T-helper 1 cell treated with Interleukin-12 subunit alpha and Interleukin-12 subunit beta and Interleukin-4 antibody, amounts not matched to agents 30 μg/mL and 1 μg/mL, for 36 hours (primary cell): ENCODE data around the gene PCLO.
A peak's percentile ranks its signal among the peaks of the same experiment; 100 is the strongest.

ENCODE experiments used
- H3K27ac Mint-ChIP-seq: one replicate; pipeline ENCODE4 v1.8.0; 2021; ENCODE audit warnings: mild to moderate bottlenecking, mixed read lengths
- H3K27me3 Mint-ChIP-seq: one replicate; pipeline ENCODE4 v1.8.0; 2021; ENCODE audit warnings: low read depth, mixed read lengths
- H3K36me3 Mint-ChIP-seq: one replicate; pipeline ENCODE4 v1.8.0; 2021; ENCODE audit warnings: low read depth, mixed read lengths
- H3K4me1 Mint-ChIP-seq: one replicate; pipeline ENCODE4 v1.8.0; 2021; ENCODE audit warnings: low read depth, mixed read lengths
- H3K4me3 Mint-ChIP-seq: one replicate; pipeline ENCODE4 v1.8.0; 2021; ENCODE audit warnings: mild to moderate bottlenecking, moderate library complexity, mixed read lengths
- H3K9me3 Mint-ChIP-seq: one replicate; pipeline ENCODE4 v1.8.0; 2021; ENCODE audit warnings: mixed read lengths

PCLO gene, protein sequence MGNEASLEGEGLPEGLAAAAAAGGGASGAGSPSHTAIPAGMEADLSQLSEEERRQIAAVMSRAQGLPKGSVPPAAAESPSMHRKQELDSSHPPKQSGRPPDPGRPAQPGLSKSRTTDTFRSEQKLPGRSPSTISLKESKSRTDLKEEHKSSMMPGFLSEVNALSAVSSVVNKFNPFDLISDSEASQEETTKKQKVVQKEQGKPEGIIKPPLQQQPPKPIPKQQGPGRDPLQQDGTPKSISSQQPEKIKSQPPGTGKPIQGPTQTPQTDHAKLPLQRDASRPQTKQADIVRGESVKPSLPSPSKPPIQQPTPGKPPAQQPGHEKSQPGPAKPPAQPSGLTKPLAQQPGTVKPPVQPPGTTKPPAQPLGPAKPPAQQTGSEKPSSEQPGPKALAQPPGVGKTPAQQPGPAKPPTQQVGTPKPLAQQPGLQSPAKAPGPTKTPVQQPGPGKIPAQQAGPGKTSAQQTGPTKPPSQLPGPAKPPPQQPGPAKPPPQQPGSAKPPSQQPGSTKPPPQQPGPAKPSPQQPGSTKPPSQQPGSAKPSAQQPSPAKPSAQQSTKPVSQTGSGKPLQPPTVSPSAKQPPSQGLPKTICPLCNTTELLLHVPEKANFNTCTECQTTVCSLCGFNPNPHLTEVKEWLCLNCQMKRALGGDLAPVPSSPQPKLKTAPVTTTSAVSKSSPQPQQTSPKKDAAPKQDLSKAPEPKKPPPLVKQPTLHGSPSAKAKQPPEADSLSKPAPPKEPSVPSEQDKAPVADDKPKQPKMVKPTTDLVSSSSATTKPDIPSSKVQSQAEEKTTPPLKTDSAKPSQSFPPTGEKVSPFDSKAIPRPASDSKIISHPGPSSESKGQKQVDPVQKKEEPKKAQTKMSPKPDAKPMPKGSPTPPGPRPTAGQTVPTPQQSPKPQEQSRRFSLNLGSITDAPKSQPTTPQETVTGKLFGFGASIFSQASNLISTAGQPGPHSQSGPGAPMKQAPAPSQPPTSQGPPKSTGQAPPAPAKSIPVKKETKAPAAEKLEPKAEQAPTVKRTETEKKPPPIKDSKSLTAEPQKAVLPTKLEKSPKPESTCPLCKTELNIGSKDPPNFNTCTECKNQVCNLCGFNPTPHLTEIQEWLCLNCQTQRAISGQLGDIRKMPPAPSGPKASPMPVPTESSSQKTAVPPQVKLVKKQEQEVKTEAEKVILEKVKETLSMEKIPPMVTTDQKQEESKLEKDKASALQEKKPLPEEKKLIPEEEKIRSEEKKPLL (N-terminal part only)

GRCh38 chr7:83162402-83163256 lies at the start of gene PCLO:
PCLO (minus strand) TSS chr7:83162884; CDS start chr7:83162592, 292 bp downstream.
- Mint-ChIP-seq H3K4me1 (peaks cover 6% of the 10 kb centered on the region), H3K36me3 (no peaks in the 10 kb centered on the region), H3K4me3 (peak within 1 kb of the TSS; percentile 42), H3K27ac (no peak within 1 kb of the TSS), H3K9me3 (no peaks in the 10 kb centered on the region), H3K27me3 (peaks cover 18% of the 10 kb centered on the region)

GRCh38 chr7:83211685-83212084 lies 49.0 kb upstream of the PCLO start:
- Mint-ChIP-seq H3K4me3 (no peak overlapping the region), H3K9me3 (no peaks in the 10 kb centered on the region), H3K36me3 (no peaks in the 10 kb centered on the region), H3K4me1 (no peaks in the 10 kb centered on the region), H3K27ac (no peak overlapping the region), H3K27me3 (no peaks in the 10 kb centered on the region)

GRCh38 chr7:83210479-83210878 lies 47.8 kb upstream of the PCLO start:
- Mint-ChIP-seq H3K4me1 (no peaks in the 10 kb centered on the region), H3K9me3 (no peaks in the 10 kb centered on the region), H3K36me3 (no peaks in the 10 kb centered on the region)

GRCh38 chr7:83204715-83205114 lies 42.0 kb upstream of the PCLO start:
- no peaks in the 10 kb centered on the region for H3K27me3 Mint-ChIP-seq
- no peaks in the 10 kb centered on the region for H3K9me3 Mint-ChIP-seq
- H3K4me1 Mint-ChIP-seq = no peaks in the 10 kb centered on the region
- H3K27ac Mint-ChIP-seq = no peak overlapping the region
- H3K36me3 Mint-ChIP-seq = no peaks in the 10 kb centered on the region
- no peak overlapping the region for H3K4me3 Mint-ChIP-seq

More at GRCh38 chr7:83210479-83210878, 47.8 kb upstream of the PCLO start:
- Mint-ChIP-seq H3K4me3 (no peak overlapping the region), H3K27me3 (no peaks in the 10 kb centered on the region), H3K27ac (no peak overlapping the region)

DNA sequence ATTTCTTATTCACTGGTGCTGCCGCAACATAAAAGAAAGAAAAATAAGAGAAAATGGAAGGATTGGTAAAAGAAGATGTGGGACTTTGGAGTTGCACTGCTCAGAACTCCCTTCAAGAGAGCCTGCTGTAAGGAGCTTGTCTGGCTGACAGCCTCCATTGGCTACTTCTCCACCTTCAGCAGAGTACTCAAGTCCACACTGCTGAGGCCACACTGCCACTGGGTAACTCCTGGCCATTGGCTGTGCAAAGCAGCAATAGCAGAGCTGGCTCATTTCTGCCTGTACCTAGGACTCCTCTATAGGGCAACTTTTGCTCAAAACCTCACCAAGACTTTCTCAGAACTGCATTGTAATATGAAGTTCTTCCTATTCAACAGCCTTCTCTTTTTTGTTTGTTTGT lies 38.7 kb upstream of the PCLO start:
- no peak overlapping the region for H3K4me3 Mint-ChIP-seq
- H3K27me3 Mint-ChIP-seq = no peaks in the 10 kb centered on the region
- no peaks in the 10 kb centered on the region for H3K9me3 Mint-ChIP-seq
- no peaks in the 10 kb centered on the region for H3K4me1 Mint-ChIP-seq
- H3K27ac Mint-ChIP-seq = no peak overlapping the region
- no peaks in the 10 kb centered on the region for H3K36me3 Mint-ChIP-seq

DNA sequence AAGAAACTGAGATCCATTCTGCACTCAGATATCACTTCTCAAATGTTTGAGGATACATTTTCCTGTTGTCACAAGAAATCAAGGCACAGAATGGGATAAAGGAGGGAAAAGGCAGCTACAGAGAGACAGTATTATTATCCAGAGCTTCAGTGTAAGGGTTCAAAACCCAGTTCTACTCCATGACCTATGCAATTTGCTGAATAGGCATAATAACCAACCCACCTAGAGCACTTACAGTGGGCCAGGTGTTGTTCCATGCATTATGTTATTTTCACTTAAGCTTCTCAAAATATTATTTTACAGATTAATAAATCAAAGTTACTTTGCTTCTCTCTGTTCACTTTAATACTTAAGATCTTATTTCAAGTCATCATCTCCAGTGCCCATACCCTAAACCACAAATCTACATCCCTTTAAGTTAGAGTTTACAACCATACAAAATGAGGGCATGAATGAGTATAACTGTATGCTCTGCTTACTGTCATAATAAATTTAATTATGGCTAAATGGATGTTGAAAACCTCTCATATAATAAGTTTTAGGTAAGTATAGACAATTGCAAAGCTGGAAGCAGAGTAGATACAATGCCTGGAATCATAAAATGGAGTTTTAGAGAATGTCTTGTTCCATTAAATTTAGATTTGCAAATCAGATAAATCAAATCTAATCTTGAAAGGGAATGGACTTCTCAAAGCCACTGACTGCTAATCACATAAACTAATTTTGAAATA lies 28.1 kb upstream of the PCLO start:
- H3K36me3 Mint-ChIP-seq = no peaks in the 10 kb centered on the region
- no peaks in the 10 kb centered on the region for H3K27me3 Mint-ChIP-seq
- no peaks in the 10 kb centered on the region for H3K4me1 Mint-ChIP-seq
- H3K27ac Mint-ChIP-seq = no peak overlapping the region
- no peaks in the 10 kb centered on the region for H3K9me3 Mint-ChIP-seq
- H3K4me3 Mint-ChIP-seq = no peak overlapping the region

DNA sequence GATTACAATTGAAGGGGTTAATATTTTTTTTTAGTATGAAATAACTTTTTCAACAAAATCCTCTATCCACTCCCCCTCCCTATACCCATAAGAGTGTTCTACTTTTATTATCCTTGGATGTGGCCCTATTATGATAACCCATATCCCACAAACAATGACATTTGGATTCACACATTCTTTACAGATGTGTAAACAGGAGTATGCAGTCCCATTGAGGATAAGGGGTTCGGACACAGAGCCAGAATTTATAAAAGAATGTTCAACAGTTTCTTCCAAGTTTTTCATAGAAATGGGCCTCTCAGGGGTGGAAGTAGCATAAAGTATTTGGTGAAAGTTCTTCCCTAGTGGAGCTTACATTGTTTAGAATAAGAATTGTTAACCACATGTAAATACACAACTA lies 16.1 kb upstream of the PCLO start:
- no peak overlapping the region for H3K4me3 Mint-ChIP-seq
- H3K9me3 Mint-ChIP-seq = peaks cover 8% of the 10 kb centered on the region
- H3K4me1 Mint-ChIP-seq = no peaks in the 10 kb centered on the region
- H3K27me3 Mint-ChIP-seq = no peaks in the 10 kb centered on the region
- no peaks in the 10 kb centered on the region for H3K36me3 Mint-ChIP-seq
- no peak overlapping the region for H3K27ac Mint-ChIP-seq

DNA sequence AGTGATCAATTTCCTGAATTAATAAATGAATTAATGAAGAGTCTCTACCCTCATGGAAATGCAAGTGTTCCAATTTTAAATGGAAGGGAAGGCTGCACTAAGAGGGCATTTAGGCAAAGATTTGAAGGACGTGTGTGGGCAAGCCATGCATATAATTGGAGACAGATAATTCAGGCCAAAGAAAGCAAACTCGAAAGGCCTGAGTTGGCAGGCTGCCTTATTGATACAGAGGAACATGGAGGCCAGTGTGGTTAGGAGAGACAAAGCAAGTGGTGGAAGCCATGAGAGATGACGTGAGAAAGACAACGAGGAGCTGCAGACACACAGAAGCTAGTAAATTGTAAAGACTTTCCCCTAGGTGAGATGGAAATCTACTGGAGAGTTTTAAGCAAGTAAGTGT lies 15.4 kb upstream of the PCLO start:
- no peaks in the 10 kb centered on the region for H3K4me1 Mint-ChIP-seq
- H3K27me3 Mint-ChIP-seq = no peaks in the 10 kb centered on the region
- H3K4me3 Mint-ChIP-seq = no peak overlapping the region
- peaks cover under 1% of the 10 kb centered on the region for H3K9me3 Mint-ChIP-seq
- H3K36me3 Mint-ChIP-seq = no peaks in the 10 kb centered on the region
- no peak overlapping the region for H3K27ac Mint-ChIP-seq

- Mint-ChIP-seq H3K4me1 (no peaks in the 10 kb centered on the region), H3K36me3 (no peaks in the 10 kb centered on the region), H3K9me3 (no peaks in the 10 kb centered on the region), H3K4me3 (no peak overlapping the region), H3K27me3 (no peaks in the 10 kb centered on the region), H3K27ac (no peak overlapping the region)
These were observed 11.0 kb upstream of the PCLO start for GRCh38 chr7:83173664-83174063.

- Mint-ChIP-seq H3K4me1 (peaks cover 6% of the 10 kb centered on the region), H3K27me3 (peaks cover 12% of the 10 kb centered on the region), H3K4me3 (no peak overlapping the region), H3K36me3 (no peaks in the 10 kb centered on the region), H3K9me3 (no peaks in the 10 kb centered on the region), H3K27ac (no peak overlapping the region)
These were observed 4.1 kb upstream of the PCLO start for GRCh38 chr7:83166781-83167180.

DNA sequence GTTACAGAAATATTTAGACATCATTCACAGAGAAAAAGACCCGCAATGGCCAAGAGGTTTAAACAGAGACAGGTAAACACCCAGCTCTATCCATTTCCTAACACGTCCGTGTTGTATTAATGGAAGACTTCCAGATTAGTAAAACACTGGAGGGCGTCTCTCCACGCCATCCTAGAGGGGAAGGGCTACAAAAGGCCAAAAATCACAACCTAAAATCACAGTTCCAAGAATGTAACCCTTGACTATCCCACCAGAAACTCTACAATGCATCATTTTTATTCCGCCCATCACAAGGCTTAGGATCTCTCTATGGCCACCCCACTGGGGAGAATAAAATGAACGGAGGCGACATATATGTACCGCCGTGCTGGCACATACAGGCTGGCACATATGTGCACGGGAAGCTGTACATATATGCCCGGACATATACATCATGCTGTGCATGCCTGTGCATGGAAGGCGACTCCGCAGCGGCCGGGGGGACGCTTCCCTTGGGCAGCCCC lies 734 bp downstream of the PCLO start:
- Mint-ChIP-seq H3K4me1 (peaks cover 6% of the 10 kb centered on the region), H3K36me3 (no peaks in the 10 kb centered on the region), H3K9me3 (no peaks in the 10 kb centered on the region), H3K27me3 (peaks cover 18% of the 10 kb centered on the region), H3K27ac (no peak overlapping the region), H3K4me3 (peak overlapping the region; percentile 26)

GRCh38 chr7:83161186-83161585 lies 1.5 kb downstream of the PCLO start:
- no peaks in the 10 kb centered on the region for H3K9me3 Mint-ChIP-seq
- H3K27me3 Mint-ChIP-seq = peaks cover 18% of the 10 kb centered on the region
- peaks cover 6% of the 10 kb centered on the region for H3K4me1 Mint-ChIP-seq
- no peak overlapping the region for H3K27ac Mint-ChIP-seq
- H3K4me3 Mint-ChIP-seq = no peak overlapping the region
- H3K36me3 Mint-ChIP-seq = no peaks in the 10 kb centered on the region

GRCh38 chr7:83159731-83160130 lies 3.0 kb downstream of the PCLO start:
- Mint-ChIP-seq H3K9me3 (no peaks in the 10 kb centered on the region), H3K4me1 (peaks cover 6% of the 10 kb centered on the region), H3K27me3 (peaks cover 18% of the 10 kb centered on the region), H3K27ac (no peak overlapping the region), H3K36me3 (no peaks in the 10 kb centered on the region), H3K4me3 (no peak overlapping the region)
